ENCODE measurements around the gene LIPC. TPM values are rescaled to one million over a fixed set of nuclear protein-coding genes. Genes with fewer than 3 reads are reported as not detected.

Gene LIPC
- total RNA-seq, 1 experiment from 2014 or later, result not detected

- Mint-ChIP-seq H3K27me3 (ENCODE audit: low read depth) (no peaks in the 10 kb centered on the region), H3K36me3 (peaks cover 8% of the 10 kb centered on the region), H3K4me1 (no peaks in the 10 kb centered on the region), H3K4me3 (no peak overlapping the region), H3K9me3 (peaks cover 17% of the 10 kb centered on the region), H3K27ac (no peak overlapping the region)
- no peak for DNase-seq (ENCODE audit: low spot score)
- ChIA-PET POLR2A (no interaction called here), CTCF (no interaction called here)
- TF ChIP-seq ZBTB21 (CRISPR knock-in tag; IDR thresholded peaks at IDR 0.05; ENCODE audit: borderline replicate concordance), result no peak
- no peak for TF ChIP-seq STAT6 (CRISPR knock-in tag; conservative IDR thresholded peaks at IDR 0.05; ENCODE audit: low read depth)
- no peak for TF ChIP-seq ZNF671 (CRISPR knock-in tag; IDR thresholded peaks at IDR 0.05)
- TF ChIP-seq TEAD1 (CRISPR knock-in tag; IDR thresholded peaks at IDR 0.05), result no peak
- no peak for TF ChIP-seq TCF7 (CRISPR knock-in tag; IDR thresholded peaks at IDR 0.05; ENCODE audit: low read depth)
- TF ChIP-seq FOXP1 (CRISPR knock-in tag; IDR thresholded peaks at IDR 0.05; ENCODE audit: borderline replicate concordance), result no peak
- no peak for TF ChIP-seq CREM (CRISPR knock-in tag; IDR thresholded peaks at IDR 0.05)
- no peak for TF ChIP-seq USF1 (CRISPR knock-in tag; IDR thresholded peaks at IDR 0.05)
- no peak for TF ChIP-seq ZNF121 (CRISPR knock-in tag; IDR thresholded peaks at IDR 0.05)
- no peak for TF ChIP-seq ERG (CRISPR knock-in tag; IDR thresholded peaks at IDR 0.05)
- TF ChIP-seq FOXP4 (CRISPR knock-in tag; IDR thresholded peaks at IDR 0.05), result no peak
- TF ChIP-seq ATF2 (CRISPR knock-in tag; IDR thresholded peaks at IDR 0.05; ENCODE audit: borderline replicate concordance, low read depth), result no peak
- TF ChIP-seq JUN (CRISPR knock-in tag; IDR thresholded peaks at IDR 0.05), result no peak
- no peak for TF ChIP-seq TP53 (CRISPR knock-in tag; IDR thresholded peaks at IDR 0.05)
- TF ChIP-seq MXD4 (CRISPR knock-in tag; IDR thresholded peaks at IDR 0.05; ENCODE audit: borderline replicate concordance), result no peak
- TF ChIP-seq NFATC4 (CRISPR knock-in tag; IDR thresholded peaks at IDR 0.05), result no peak
- no peak for TF ChIP-seq IRF2 (CRISPR knock-in tag; IDR thresholded peaks at IDR 0.05; ENCODE audit: borderline replicate concordance, low read depth)
- no peak for TF ChIP-seq ZNF425 (CRISPR knock-in tag; conservative IDR thresholded peaks at IDR 0.05)
- TF ChIP-seq ATF6 (CRISPR knock-in tag; IDR thresholded peaks at IDR 0.05), result no peak
- TF ChIP-seq ZNF512 (CRISPR knock-in tag; IDR thresholded peaks at IDR 0.05; ENCODE audit: borderline replicate concordance), result no peak
- no peak for ATAC-seq
These were observed 55.9 kb downstream of the LIPC start for GRCh38 chr15:58487724-58488120.
